Liver (tissue), 9 donors: ENCODE data around the gene ODAD2. TPM values are rescaled to one million over a fixed set of nuclear protein-coding genes. Genes with fewer than 3 reads are reported as not detected.

Source experiments
- DNase-seq: peaks from one replicate; pipeline ENCODE4 v3.0.0-alpha.2; 2017; ENCODE audit warnings: low spot score
- H3K27ac ChIP-seq, 2 donors: one replicate each; pipeline ENCODE4 v1.7.0; 2013; ENCODE audit warnings: inconsistent platforms in 2 of 2, low read length in 2 of 2, control low read depth in 1 of 2, low read depth in 1 of 2, mild to moderate bottlenecking in 1 of 2
- H3K27me3 ChIP-seq, 4 donors: one replicate each; pipeline versions ENCODE4 v1.6.1 to v1.7.0; 2013; ENCODE audit warnings: low read length in 3 of 4, inconsistent platforms in 1 of 4, mild to moderate bottlenecking in 1 of 4, moderate library complexity in 1 of 4; ENCODE audit not compliant: control insufficient read depth in 4 of 4, insufficient read depth in 4 of 4
- H3K36me3 ChIP-seq, 4 donors: one replicate each; pipeline versions ENCODE4 v1.6.1 to v1.7.0; 2013; ENCODE audit warnings: low read length in 3 of 4, mild to moderate bottlenecking in 3 of 4, low read depth in 1 of 4, moderate library complexity in 1 of 4; ENCODE audit not compliant: control insufficient read depth in 4 of 4, insufficient read depth in 3 of 4
- H3K4me1 ChIP-seq, 4 donors: one replicate each; pipeline versions ENCODE4 v1.6.1 to v1.7.0; 2013; ENCODE audit warnings: low read length in 3 of 4, mild to moderate bottlenecking in 3 of 4, moderate library complexity in 1 of 4; ENCODE audit not compliant: control insufficient read depth in 4 of 4, insufficient read depth in 4 of 4
- H3K4me3 ChIP-seq, 3 donors: one replicate each; pipeline versions ENCODE4 v1.6.1 to v1.7.0; 2013; ENCODE audit warnings: low read length in 3 of 3, control low read depth in 1 of 3, low read depth in 1 of 3, mild to moderate bottlenecking in 1 of 3
- H3K9ac ChIP-seq, 2 donors: one replicate each; pipeline ENCODE4 v1.7.0; 2013; ENCODE audit warnings: low read length in 2 of 2, mild to moderate bottlenecking in 2 of 2, moderate library complexity in 2 of 2, control low read depth in 1 of 2, low read depth in 1 of 2
- H3K9me3 ChIP-seq, 4 donors: one replicate each; pipeline versions ENCODE4 v1.6.1 to v1.7.0; 2013; ENCODE audit warnings: low read length in 3 of 4; ENCODE audit not compliant: control insufficient read depth in 4 of 4
- ATF3 ChIP-seq: IDR thresholded peaks from 2 replicates; pipeline ENCODE4 v1.6.1; 2016; ENCODE audit warnings: antibody characterized with exemption
- CTCF ChIP-seq: fragments of 150-350 bp; IDR thresholded peaks from 2 replicates; pipeline ENCODE4 v1.5.1; 2017; ENCODE audit warnings: improper control_type of control experiment, low read depth, low read length; ENCODE audit not compliant: missing input control
- EGR1 ChIP-seq, 2 donors: IDR thresholded peaks; 2 replicates each; pipeline ENCODE4 v1.6.1; 2016 to 2018; ENCODE audit warnings: antibody characterized with exemption in 2 of 2, low read depth in 2 of 2
- FOXA1 ChIP-seq: IDR thresholded peaks from 2 replicates; pipeline ENCODE4 v1.6.1; 2016; ENCODE audit warnings: antibody characterized with exemption
- FOXA2 ChIP-seq: IDR thresholded peaks from 2 replicates; pipeline ENCODE4 v1.6.1; 2016; ENCODE audit warnings: antibody characterized with exemption
- GABPA ChIP-seq, 2 donors: IDR thresholded peaks in 1 of 2; conservative IDR thresholded peaks in 1 of 2; 2 replicates each; pipeline ENCODE4 v1.6.1; 2016; ENCODE audit warnings: antibody characterized with exemption in 2 of 2, mild to moderate bottlenecking in 1 of 2, moderate library complexity in 1 of 2
- HNF4A ChIP-seq, 2 donors: conservative IDR thresholded peaks; 2 replicates each; pipeline ENCODE4 v1.6.1; 2016; ENCODE audit warnings: antibody characterized with exemption in 2 of 2, mild to moderate bottlenecking in 2 of 2
- HNF4G ChIP-seq: IDR thresholded peaks from 2 replicates; pipeline ENCODE4 v1.6.1; 2016; ENCODE audit warnings: antibody characterized with exemption
- JUND ChIP-seq, 2 donors: IDR thresholded peaks; 2 replicates each; pipeline ENCODE4 v1.6.1; 2016; ENCODE audit warnings: antibody characterized with exemption in 2 of 2
- NR2F2 ChIP-seq: IDR thresholded peaks from 2 replicates; pipeline ENCODE4 v1.6.1; 2016; ENCODE audit warnings: antibody characterized with exemption
- RAD21 ChIP-seq, 2 donors: IDR thresholded peaks; 2 replicates each; pipeline ENCODE4 v1.6.1; 2016; ENCODE audit warnings: antibody characterized with exemption in 2 of 2, mild to moderate bottlenecking in 2 of 2
- RXRA ChIP-seq, 2 donors: IDR thresholded peaks; 2 replicates each; pipeline ENCODE4 v1.6.1; 2017 to 2018; ENCODE audit warnings: antibody characterized with exemption in 2 of 2, mild to moderate bottlenecking in 1 of 2
- SP1 ChIP-seq: IDR thresholded peaks from 2 replicates; pipeline ENCODE4 v1.6.1; 2018; ENCODE audit warnings: antibody characterized with exemption, mild to moderate bottlenecking
- TAF1 ChIP-seq: conservative IDR thresholded peaks from 2 replicates; pipeline ENCODE4 v1.6.1; 2016; ENCODE audit warnings: antibody characterized with exemption, mild to moderate bottlenecking
- YY1 ChIP-seq: IDR thresholded peaks from 2 replicates; pipeline ENCODE4 v1.6.1; 2016; ENCODE audit warnings: antibody characterized with exemption, mild to moderate bottlenecking
- ZBTB33 ChIP-seq: IDR thresholded peaks from 2 replicates; pipeline ENCODE4 v1.6.1; 2016; ENCODE audit warnings: antibody characterized with exemption
- WGBS: extraction: QIAGEN DNeasy Blood & Tissue Kit; methylation state at CpG from one replicate; pipeline ENCODE4 v1.1.7; 2013; 5-methylcytosine and 5-hydroxymethylcytosine counted together
- polyA plus RNA-seq, 2 donors: library from polyadenylated mRNA; stranded (reverse) in 1 of 2; unstranded in 1 of 2; fragments of 200-250 nt in 1 of 2; fragments of >200 nt in 1 of 2; fragmentation: Nextera tagmentation in 1 of 2; extraction: Ambion mirVana in 1 of 2; gene quantifications; one replicate each; pipeline versions ENCODE4 v1.2.1 to v1.2.3, GENCODE V29; 2013 to 2015
- total RNA-seq, 2 donors: library from RNA; depleted of rRNA; stranded (reverse); fragments of >200 nt; gene quantifications; one replicate each; pipeline ENCODE4 v1.2.3, GENCODE V29; 2014
- TF ChIP-seq, protein P1 (sequence below): IDR thresholded peaks from 2 replicates; pipeline ENCODE4 v1.6.1; 2016; ENCODE audit warnings: antibody characterized with exemption, mild to moderate bottlenecking
- TF ChIP-seq, protein P2 (sequence below): IDR thresholded peaks from 2 replicates; pipeline ENCODE4 v1.6.1; 2016; ENCODE audit warnings: antibody characterized with exemption
- donor health status: healthy.
- donor health status: healthy.
- donor health status: healthy.
- donor health status: healthy.
- donor health status: healthy.

The ODAD2 gene
- total and polyA plus RNA-seq, 4 donors = 0.14 to 0.84 (median 0.38) TPM

DNA sequence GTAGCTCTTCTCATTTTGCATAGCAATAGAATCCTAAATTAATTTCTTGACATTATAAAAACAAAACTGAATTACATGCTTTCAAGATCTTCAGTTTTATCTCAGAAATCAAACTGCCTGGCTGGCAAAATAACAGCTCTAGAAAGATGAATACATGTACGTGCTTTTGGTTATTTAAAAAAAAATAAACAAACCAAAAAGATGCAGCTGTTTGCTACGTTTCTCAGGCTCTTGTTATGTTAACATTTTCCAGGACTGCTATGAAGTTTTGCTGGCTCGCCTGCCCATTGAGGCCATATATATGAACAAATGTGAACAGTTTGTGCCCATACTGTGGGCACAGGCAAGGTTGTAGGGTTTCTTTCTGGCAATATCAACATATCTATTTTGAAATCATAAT, 86.6 kb downstream of the ODAD2 start:
- TF ChIP-seq TAF1 = no peak
- TF ChIP-seq FOXA2 = no peak
- TF ChIP-seq FOXA1 = no peak
- no peak for TF ChIP-seq NR2F2
- TF ChIP-seq RAD21 (IDR thresholded peaks at IDR 0.05) = no peak
- TF ChIP-seq HNF4A (conservative IDR thresholded peaks at IDR 0.05) = no peak
- TF ChIP-seq CTCF = no peak
- TF ChIP-seq, protein P1, sequence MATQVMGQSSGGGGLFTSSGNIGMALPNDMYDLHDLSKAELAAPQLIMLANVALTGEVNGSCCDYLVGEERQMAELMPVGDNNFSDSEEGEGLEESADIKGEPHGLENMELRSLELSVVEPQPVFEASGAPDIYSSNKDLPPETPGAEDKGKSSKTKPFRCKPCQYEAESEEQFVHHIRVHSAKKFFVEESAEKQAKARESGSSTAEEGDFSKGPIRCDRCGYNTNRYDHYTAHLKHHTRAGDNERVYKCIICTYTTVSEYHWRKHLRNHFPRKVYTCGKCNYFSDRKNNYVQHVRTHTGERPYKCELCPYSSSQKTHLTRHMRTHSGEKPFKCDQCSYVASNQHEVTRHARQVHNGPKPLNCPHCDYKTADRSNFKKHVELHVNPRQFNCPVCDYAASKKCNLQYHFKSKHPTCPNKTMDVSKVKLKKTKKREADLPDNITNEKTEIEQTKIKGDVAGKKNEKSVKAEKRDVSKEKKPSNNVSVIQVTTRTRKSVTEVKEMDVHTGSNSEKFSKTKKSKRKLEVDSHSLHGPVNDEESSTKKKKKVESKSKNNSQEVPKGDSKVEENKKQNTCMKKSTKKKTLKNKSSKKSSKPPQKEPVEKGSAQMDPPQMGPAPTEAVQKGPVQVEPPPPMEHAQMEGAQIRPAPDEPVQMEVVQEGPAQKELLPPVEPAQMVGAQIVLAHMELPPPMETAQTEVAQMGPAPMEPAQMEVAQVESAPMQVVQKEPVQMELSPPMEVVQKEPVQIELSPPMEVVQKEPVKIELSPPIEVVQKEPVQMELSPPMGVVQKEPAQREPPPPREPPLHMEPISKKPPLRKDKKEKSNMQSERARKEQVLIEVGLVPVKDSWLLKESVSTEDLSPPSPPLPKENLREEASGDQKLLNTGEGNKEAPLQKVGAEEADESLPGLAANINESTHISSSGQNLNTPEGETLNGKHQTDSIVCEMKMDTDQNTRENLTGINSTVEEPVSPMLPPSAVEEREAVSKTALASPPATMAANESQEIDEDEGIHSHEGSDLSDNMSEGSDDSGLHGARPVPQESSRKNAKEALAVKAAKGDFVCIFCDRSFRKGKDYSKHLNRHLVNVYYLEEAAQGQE = no peak
- TF ChIP-seq GABPA (IDR thresholded peaks at IDR 0.05 in 1 of 2, conservative IDR thresholded peaks at IDR 0.05 in 1 of 2) = no peak
- no peak for TF ChIP-seq ATF3
- no peak for TF ChIP-seq ZBTB33
- TF ChIP-seq, protein P2, sequence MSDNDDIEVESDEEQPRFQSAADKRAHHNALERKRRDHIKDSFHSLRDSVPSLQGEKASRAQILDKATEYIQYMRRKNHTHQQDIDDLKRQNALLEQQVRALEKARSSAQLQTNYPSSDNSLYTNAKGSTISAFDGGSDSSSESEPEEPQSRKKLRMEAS = no peak
- TF ChIP-seq RXRA (IDR thresholded peaks at IDR 0.05) = no peak
- TF ChIP-seq HNF4G = no peak
- TF ChIP-seq SP1 = no peak
- no peak for TF ChIP-seq EGR1 (IDR thresholded peaks at IDR 0.05; ENCODE audit: low read depth in 2 of 2)
- no peaks in the 10 kb centered on the region for H3K4me1 ChIP-seq
- WGBS = 68% methylated on average over 3 of the region's 3 CpGs
- H3K36me3 ChIP-seq = no peaks in the 10 kb centered on the region
- no peak overlapping the region for H3K4me3 ChIP-seq
- H3K27me3 ChIP-seq = no peaks in the 10 kb centered on the region
- no peak overlapping the region for H3K27ac ChIP-seq
- no peak overlapping the region for H3K9ac ChIP-seq
- H3K9me3 ChIP-seq = no peaks in the 10 kb centered on the region
- DNase-seq = no peak

GRCh38 chr10:27911539-27911938, 87.3 kb downstream of the ODAD2 start:
- Histone ChIP-seq H3K9ac (no peak overlapping the region), H3K27me3 (no peaks in the 10 kb centered on the region), H3K9me3 (no peaks in the 10 kb centered on the region), H3K4me3 (no peak overlapping the region), H3K4me1 (no peaks in the 10 kb centered on the region), H3K36me3 (no peaks in the 10 kb centered on the region), H3K27ac (no peak overlapping the region)
- TF ChIP-seq GABPA (IDR thresholded peaks at IDR 0.05 in 1 of 2, conservative IDR thresholded peaks at IDR 0.05 in 1 of 2) = no peak
- no peak for TF ChIP-seq ZBTB33
- no peak for TF ChIP-seq HNF4G
- TF ChIP-seq TAF1 = no peak
- no peak for TF ChIP-seq SP1
- no peak for TF ChIP-seq JUND (IDR thresholded peaks at IDR 0.05)
- no peak for TF ChIP-seq HNF4A (conservative IDR thresholded peaks at IDR 0.05)
- no peak for TF ChIP-seq FOXA2
- no peak for TF ChIP-seq EGR1 (IDR thresholded peaks at IDR 0.05; ENCODE audit: low read depth in 2 of 2)
- no peak for TF ChIP-seq ATF3
- TF ChIP-seq CTCF = no peak
- no peak for TF ChIP-seq FOXA1
- no peak for TF ChIP-seq YY1
- WGBS = 69% methylated on average over 4 of the region's 4 CpGs
- no peak for DNase-seq
